HG03558 (cell line): ENCODE results near the gene FBXW2.
"Not testable (repeated sequence)": the region's sequence is repeated elsewhere in the genome, so short reads cannot be mapped to it uniquely, and the experiment has no call there.

Experiments used
- ATAC-seq: cut with Tn5 transposase; IDR thresholded peaks from one replicate; pipeline ENCODE4 v1.9.1; 2021; ENCODE audit warnings: moderate number of reproducible peaks; ENCODE audit not compliant: unreplicated experiment; ENCODE audit errors: extremely low read depth

The FBXW2 gene

GRCh38 chr9:120792898-120793765 is at the start of gene FBXW2:
Gene FBXW2, minus strand, starts transcription at chr9:120793416. Its CDS starts 5,158 bp downstream, at chr9:120788258.
- peak; percentile 72 for ATAC-seq

GRCh38 chr9:120841930-120842684 is 48.9 kb upstream of the FBXW2 start:
- ATAC-seq, result no peak

DNA sequence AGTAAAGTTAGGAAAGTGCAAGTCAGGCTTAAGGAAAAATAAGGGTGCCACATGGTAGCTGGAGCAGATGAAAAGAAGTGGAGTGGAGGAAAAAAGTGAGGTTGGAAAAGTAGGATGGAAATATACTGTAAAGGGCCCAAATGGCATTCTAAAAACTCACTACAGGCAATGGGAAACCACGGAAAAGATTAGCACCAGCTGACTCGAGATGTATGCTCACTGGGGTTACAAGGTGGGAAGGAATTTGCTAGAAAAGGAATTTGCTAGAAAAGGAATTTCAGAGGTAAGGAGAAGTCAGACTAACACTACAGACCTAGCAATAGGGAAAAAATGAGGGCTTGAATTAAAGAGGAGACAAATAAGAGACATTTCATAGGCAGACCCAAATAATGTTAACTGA is 45.9 kb upstream of the FBXW2 start:
- no peak for ATAC-seq

DNA sequence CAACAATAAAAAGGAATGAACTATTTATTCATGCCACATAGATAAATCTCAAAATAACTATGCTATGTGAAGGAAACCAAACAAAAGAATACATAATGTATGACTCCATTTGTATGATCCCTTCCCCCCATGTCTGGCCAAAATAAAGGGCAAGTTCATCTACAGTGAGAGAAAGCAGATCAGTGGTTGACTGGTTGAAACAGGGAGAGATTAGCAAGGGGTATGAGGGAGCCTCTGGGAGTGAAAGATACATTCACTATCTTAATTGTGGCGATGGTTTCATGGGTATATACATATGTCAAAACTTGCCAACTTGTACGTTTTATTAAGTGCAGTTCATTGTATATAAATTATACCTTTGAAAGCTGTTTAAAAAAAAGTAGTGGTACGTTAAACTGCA is 44.7 kb upstream of the FBXW2 start:
- ATAC-seq, result no peak

GRCh38 chr9:120833325-120833724 is 40.1 kb upstream of the FBXW2 start:
- no peak for ATAC-seq

DNA sequence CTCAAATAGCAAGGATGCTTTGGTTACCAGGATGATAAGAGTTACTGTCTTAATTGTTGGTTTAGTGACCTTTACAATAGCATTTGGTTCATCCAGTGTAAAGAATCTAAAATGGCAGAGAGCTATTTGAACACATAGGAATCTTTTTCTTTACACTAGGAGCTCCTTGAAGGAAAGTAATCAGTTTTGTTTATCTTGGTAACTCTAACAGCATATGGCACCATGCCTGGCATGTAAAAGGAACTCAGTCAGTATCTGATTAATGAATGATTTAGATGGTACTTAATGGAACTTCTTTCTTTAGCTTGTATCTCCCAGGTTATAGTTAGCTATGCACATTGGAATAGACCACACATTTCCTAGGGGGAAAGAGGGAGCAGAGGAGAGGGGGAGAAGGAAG is 39.6 kb upstream of the FBXW2 start:
- ATAC-seq, result no peak

DNA sequence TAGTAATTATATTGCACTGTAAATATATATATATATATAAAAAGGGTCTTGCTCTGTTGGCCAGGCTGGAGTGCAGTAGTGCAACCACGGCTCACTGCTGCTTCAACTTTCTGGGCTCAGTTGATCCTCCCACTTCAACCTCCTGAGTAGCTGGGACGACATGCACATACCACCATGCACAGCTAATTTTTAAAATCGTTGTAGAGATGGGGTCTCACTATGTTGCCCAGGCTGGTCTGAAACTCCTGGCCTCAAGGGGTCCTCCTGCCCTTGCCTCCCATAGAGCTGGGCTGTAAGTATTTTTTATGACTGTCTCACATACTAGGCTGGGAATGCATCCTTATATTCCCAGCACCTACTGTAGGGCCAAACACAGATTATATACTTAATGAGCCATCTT is 37.6 kb upstream of the FBXW2 start:
- ATAC-seq, result no peak

- no peak for ATAC-seq
Measured at GRCh38 chr9:120830151-120830550, 36.9 kb upstream of the FBXW2 start.

DNA sequence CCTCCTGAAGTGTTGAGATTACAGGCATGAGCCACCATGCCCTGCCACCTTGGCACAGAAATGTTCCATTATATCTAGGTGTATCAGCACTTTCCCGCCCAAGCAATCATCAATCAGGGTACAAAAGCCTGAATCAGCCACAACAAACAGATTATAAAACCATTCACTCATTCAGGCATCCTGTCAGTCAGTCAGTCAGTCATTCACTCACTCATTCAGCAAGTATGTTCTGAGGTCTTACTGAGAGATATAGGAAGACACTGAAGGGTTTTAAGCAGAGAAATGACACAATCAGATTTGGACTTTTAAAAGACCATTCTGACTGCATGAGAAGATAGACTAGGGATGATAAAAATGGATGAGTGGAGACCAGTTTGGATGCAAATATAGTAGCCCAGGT is 36.4 kb upstream of the FBXW2 start:
- ATAC-seq, result no peak

DNA sequence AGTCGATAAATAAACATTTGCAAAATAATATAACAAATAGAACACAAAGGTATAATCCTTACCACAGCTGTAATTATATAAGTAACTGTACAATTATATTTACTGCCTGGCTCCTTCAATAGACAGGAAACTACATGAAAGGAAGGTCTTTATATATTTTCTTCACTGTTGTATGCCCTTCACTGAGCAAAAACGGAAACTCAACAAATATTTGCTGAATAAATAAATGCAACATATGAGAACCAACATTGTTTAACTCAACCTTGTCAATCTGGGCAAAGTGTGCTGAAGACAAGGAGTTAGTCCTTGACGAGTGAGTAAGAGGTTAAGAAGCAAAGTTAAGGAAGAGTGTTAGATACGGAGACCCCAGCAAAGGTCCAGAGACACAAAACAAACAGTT is 26.9 kb upstream of the FBXW2 start:
- ATAC-seq, result no peak

DNA sequence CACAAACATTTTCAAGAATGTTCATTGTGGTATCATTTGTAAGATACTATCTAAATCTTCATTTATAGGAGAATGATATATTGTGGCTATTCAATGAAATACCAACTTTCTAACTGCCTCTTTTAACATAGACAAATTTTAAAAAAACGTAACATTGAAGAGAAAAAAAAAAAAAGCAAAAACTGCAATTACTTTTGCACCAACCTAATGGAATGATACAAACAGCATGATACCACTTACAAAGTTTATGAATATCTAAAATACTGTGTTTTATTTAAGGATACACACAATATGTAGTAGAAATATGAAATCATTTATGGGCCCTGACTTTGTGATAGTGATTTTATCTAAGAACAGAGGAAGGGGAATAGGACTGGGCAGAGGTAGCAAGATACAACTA is 25.4 kb upstream of the FBXW2 start:
- ATAC-seq, result no peak

DNA sequence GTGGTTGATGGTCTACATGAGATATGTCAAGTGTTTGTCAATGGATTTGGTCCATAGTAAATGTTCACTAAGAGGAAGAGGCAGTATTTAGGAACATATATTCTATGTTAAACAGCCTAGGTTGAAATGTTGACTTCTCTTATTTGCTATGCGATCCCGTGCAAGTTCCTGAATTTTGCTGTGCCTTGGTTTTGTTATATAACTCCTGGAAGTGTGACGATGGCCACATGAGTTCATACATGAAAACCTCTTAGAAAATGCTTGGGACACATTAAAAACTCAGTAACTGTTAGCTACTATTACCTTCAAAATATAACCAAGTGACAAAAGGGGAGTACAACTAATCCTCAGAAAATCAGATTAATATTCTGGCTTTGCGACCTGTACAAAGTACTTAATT is 21.9 kb upstream of the FBXW2 start:
- ATAC-seq, result no peak

DNA sequence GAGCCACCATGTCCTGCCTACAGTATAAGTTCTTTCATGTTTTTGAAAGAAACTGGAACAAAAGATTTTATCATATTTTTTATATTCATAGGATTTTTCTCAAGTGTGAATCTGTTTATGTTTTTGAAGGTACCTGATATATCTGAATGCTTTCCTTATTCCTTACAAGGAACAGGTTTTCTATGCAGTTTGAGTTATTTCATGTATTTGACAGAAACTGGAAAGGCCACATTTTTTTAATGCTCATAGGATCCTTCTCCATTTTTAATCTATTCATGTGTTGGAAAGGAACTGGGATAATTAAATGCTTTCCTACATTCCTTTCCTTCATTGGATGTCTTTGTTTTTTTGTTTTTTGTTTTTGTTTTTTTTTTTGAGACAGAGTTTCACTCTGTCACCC is 15.7 kb upstream of the FBXW2 start:
- ATAC-seq, result no peak

DNA sequence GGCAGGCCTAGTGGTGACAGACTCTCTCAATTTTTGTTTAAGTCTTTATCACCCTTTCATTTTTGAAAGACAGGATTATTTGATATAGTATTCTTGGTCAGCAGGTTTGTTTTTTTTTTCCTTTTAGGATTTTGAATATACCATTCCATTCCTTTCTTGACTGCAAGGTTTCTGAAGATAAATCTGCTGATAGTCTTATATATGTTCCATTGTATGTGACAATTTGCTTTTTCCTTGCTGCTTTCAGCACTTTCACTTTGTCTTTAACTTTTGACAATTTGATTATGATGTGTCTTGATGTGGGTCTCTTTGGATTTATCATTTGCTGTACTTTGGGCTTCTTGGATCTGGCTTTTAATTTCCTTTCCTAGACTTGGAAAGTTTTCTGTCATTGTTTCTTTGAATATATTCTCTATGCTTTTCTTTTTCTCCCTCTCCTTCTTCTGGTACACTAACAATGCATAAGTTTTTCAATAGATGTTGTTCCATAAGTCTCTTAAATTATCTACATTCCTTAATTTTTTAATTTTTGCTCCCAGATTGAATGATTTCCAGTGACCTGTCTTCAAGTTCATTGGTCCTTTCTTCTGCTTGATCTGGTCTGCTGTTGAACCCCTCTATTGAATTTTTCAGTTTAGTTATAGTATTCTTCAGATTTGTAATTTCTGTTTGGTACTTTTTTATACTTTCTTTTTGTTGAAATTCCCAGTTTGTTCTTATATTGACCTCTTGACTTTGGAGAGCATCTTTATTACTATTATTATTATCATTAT is 14.6 kb upstream of the FBXW2 start:
- no peak for ATAC-seq

DNA sequence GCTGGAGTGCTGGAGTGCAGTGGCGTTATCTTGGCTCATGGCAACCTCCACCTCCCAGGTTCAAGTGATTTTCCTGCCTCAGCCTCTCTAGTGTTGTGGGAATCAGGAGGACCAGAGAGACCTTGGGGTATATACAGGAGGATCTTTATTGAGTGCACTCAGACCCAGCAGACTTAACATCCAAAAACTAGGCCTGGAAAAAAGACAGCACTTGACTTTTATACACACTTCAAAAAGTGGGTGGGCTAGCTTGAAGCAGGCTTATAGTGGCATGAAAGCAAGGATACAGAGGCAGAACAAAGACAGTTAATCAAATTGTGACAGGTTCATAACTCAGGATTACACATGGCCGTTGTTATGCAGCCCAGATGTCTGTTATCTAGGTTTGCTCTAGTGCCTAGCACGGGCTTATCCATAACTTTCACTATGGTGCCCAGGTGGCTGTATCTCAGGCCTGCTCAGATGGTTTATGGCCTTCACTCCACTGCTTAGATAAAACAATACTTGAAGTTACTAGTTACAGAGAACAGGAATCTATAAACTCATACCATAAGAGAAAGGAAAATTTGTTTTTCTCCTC is 11.7 kb upstream of the FBXW2 start:
- ATAC-seq, result not testable (repeated sequence)

GRCh38 chr9:120801441-120801840 is 8.2 kb upstream of the FBXW2 start:
- no peak for ATAC-seq

DNA sequence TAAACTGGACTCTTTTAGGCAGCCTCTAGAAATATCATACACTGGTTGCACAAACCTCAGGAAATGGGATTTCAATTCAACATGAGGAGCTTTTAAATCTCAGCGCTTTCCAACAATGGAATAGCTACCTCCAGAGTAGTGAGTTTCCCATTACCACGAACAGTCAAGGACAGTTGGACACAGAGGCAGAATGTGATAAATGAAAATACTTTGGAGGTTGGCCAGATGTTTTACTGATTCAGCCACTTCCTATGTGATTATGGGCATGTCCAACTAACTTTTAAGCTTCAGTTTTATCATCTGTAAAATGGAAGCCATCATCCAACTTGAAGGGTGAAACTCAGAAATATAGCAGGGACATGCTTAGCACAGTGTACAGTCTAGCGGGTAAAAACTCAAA is 2.1 kb downstream of the FBXW2 start:
- ATAC-seq, result no peak

GRCh38 chr9:120787933-120788332 is 5.3 kb downstream of the FBXW2 start:
- ATAC-seq, result no peak

DNA sequence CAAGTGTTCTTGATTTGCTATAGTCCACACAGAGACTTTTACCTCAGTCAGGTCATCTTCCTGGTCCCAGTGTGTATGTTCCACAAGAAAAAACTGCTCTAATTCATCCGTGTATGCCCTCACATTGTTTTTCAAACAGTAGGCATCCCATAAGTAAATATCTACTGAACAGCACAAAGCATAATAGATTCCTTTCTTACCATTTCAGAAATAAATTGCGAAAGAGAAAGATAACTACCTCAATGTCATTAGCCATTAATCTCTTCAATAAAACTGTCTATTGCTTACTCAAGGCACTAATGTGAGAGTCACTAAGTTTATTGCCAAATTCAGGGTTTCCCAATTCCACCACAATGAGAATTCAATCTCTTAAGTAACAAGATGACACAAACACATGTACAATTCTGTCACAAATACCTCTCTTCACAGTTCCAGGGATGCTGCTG is 9.6 kb downstream of the FBXW2 start:
- ATAC-seq, result no peak

- no peak for ATAC-seq
Measured at GRCh38 chr9:120781236-120781635, 12.0 kb downstream of the FBXW2 start.
